Transverse colon (tissue), 4 donors: ENCODE measurements around the gene CCDC110. TPM values are rescaled to one million over a fixed set of nuclear protein-coding genes. Genes with fewer than 3 reads are reported as not detected.

Experiments
- DNase-seq: peaks from one replicate; pipeline ENCODE4 v3.0.0-alpha.2; 2019
- H3K27ac ChIP-seq, 4 donors: fragments of 200-600 bp; sonication (generic); 2 replicates each; pipeline ENCODE4 v1.5.1; 2016 to 2018; ENCODE audit warnings: inconsistent platforms in 4 of 4
- H3K27me3 ChIP-seq: fragments of 200-600 bp; sonication (generic); 2 replicates; pipeline ENCODE4 v1.5.1; 2017; ENCODE audit warnings: inconsistent platforms
- H3K36me3 ChIP-seq, 4 donors: fragments of 200-600 bp; sonication (generic); 2 replicates each; pipeline ENCODE4 v1.5.1; 2017 to 2019; ENCODE audit warnings: inconsistent platforms in 4 of 4
- H3K4me1 ChIP-seq, 4 donors: fragments of 200-600 bp; sonication (generic); 2 replicates each; pipeline ENCODE4 v1.5.1; 2017 to 2020; ENCODE audit warnings: inconsistent platforms in 4 of 4
- H3K4me3 ChIP-seq, 4 donors: fragments of 200-600 bp; sonication (generic); 1 replicate in 1 of 4; 2 replicates in 3 of 4; pipeline versions ENCODE4 v1.5.1 to v1.6.1; 2017 to 2019; ENCODE audit warnings: inconsistent platforms in 4 of 4
- H3K9me3 ChIP-seq, 2 donors: fragments of 200-600 bp; sonication (generic); 2 replicates each; pipeline ENCODE4 v1.5.1; 2017 to 2019; ENCODE audit warnings: inconsistent platforms in 2 of 2
- CTCF ChIP-seq, 5 experiments: fragments of 200-600 bp in 3 of 5; fragments of 450-650 bp in 2 of 5; sonication (generic) in 3 of 5; IDR thresholded peaks; 1 replicate in 2 of 5; 2 replicates in 3 of 5; pipeline ENCODE4 v1.5.1; 2016 to 2017; ENCODE audit warnings: antibody characterized with exemption in 5 of 5, inconsistent platforms in 3 of 5, mild to moderate bottlenecking in 2 of 5, moderate library complexity in 1 of 5
- EP300 ChIP-seq: sonication (generic); formaldehyde crosslinking; IDR thresholded peaks from one replicate; pipeline ENCODE4 v1.6.1; 2017; ENCODE audit warnings: antibody characterized with exemption, low read depth
- POLR2A ChIP-seq: fragments of 450-650 bp; IDR thresholded peaks from one replicate; pipeline ENCODE4 v1.6.1; 2016; ENCODE audit warnings: antibody characterized with exemption, mild to moderate bottlenecking, moderate library complexity
- POLR2AphosphoS5 ChIP-seq, 3 donors: sonication (generic); formaldehyde crosslinking; IDR thresholded peaks; one replicate each; pipeline ENCODE4 v1.6.1; 2016; ENCODE audit warnings: antibody characterized with exemption in 3 of 3
- WGBS, 2 donors: methylation state at CpG; one replicate each; pipeline ENCODE4 v1.1.5; 2018; ENCODE audit warnings: low coverage in 1 of 2; 5-methylcytosine and 5-hydroxymethylcytosine counted together
- in situ Hi-C, 4 donors: fragments of 200-750 bp; cut with MboI; loops; one replicate each; pipeline versions ENCODE4 v1.15.0 to v1.15.1; 2017; ENCODE audit warnings: low sequenced_read_pairs in 3 of 4, low pct_ligation_motif_present in 1 of 4, low pct_unique_long_range_greater_than_20kb in 1 of 4
- intact Hi-C: fragments of 100-400 bp; cut with DNase I; formaldehyde crosslinking; loops from one replicate; pipeline ENCODE4 v1.15.1; 2023; ENCODE audit warnings: low total_unique reads
- total RNA-seq, 4 donors: library from RNA; depleted of rRNA; stranded (reverse); fragments of >200 nt; gene quantifications; one replicate each; pipeline ENCODE4 v1.1.0, GENCODE V29; 2016

The CCDC110 gene
- total RNA-seq, 4 donors from 2014 or later = 2.5 to 3.0 TPM; not detected in 2

DNA sequence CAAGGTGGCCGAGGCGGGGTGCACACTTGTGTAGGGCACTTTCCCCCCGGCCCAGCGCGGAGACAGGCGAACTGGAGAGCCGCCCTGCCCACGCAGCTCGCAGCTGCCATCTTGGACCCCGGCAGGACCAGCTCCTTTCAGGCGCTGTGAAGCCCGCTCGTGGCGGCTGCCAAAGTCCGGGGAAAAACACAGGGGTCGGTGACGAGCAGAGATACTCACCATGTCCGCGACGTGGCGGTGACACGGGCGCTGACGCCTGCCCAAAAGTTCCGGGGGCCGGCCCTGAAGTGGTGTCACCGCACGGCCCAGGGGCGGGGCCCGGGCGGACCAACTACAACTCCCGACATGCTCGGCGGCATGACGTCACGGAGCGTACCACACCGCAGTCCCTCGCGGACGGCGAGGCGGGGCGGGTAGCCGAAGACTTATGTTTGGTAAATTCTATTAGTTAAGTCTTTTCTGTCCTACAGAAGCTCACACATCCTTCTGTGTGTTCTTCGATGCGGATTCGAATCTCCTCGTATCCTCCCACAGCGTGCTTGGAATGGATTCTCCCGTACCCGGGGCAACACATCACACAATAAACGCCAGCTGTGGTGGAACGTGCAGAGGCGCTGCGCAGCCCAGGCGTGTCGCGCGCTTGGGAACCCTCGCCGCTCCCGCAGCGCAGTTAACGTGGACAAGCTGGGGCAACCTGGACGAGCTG, 45.7 kb downstream of the CCDC110 start, which contains the start of gene UFSP2:
TSS of gene UFSP2 (minus strand) at position 318 of the 706 bp plus-strand sequence. CDS start at position 222, 96 bp downstream.
- WGBS, 2 donors = 0% methylated on average over 1 to 65 of the region's 66 CpGs
- in situ Hi-C loops (no loop called here), intact Hi-C loops (no loop called here)

DNA sequence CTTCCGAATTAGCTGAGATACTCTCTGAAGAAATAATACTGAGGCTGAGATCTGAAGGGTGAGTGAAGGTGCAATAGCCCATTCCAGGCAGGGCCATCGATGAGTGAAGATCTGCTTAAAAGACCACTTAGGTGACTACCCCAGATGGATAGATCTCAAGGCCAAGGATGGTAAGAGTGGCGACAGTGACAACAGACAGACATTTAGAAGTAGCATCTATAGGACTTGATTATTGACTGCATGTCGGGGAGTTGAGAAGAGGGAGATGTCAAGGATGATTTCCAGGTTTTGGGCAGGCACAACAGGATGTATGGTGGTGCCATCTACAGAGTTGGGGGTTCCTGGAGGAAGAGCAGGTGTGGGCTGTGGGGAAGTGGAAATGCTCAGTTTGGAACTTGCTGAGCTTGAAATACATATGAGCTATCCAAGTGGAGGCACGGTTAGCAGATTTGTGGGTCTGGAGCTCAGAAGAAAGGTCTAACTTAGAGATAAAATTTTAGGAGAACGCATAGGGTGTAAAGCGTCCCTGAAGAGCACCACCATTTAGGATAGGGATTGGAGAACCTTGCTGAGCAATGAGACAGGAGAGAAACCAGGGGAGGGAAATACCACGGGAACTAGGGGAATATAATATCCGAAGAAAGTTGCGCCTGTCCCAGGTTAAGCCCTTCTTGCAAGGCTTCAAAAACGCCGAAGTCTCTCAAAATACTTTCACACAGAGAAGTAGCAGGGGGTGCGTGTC, 46.5 kb downstream of the CCDC110 start:
- DNase-seq = no peak
- TF ChIP-seq CTCF (IDR thresholded peaks at IDR 0.05) (no peak), POLR2AphosphoS5 (IDR thresholded peaks at IDR 0.05) (no peak), EP300 (no peak), POLR2A (no peak)
- Histone ChIP-seq H3K4me3 (peak overlapping the region; percentile 61 to 86 (median 76)), H3K9me3 (no peaks in the 10 kb centered on the region), H3K27ac (peak overlapping the region; percentile 88 to 94 (median 92)), H3K36me3 (no peaks in the 10 kb centered on the region), H3K4me1 (peaks cover 3 to 19% (median 16%) of the 10 kb centered on the region in 4 donors), H3K27me3 (no peaks in the 10 kb centered on the region)
- intact Hi-C loops = no loop called here
- in situ Hi-C loops = no loop called here
- 14 to 15% methylated on average over 10 to 13 of the region's 13 CpGs for WGBS, 2 donors

More for the DNA sequence above, 45.7 kb downstream of the CCDC110 start, which contains the start of gene UFSP2:
- TF ChIP-seq POLR2A (peak; percentile 75), CTCF (IDR thresholded peaks at IDR 0.05) (peak in 1 of 5 experiments; percentile 13), POLR2AphosphoS5 (IDR thresholded peaks at IDR 0.05) (peak; percentile 42 to 88 (median 85)), EP300 (no peak)
- Histone ChIP-seq H3K27ac (peak within 1 kb of the TSS; percentile 88 to 94 (median 92)), H3K4me1 (peaks cover 3 to 19% (median 16%) of the 10 kb centered on the region in 4 donors), H3K36me3 (no peaks in the 10 kb centered on the region), H3K4me3 (peak within 1 kb of the TSS; percentile 61 to 86 (median 76)), H3K27me3 (no peaks in the 10 kb centered on the region), H3K9me3 (no peaks in the 10 kb centered on the region)
- DNase-seq = peak; percentile 90

DNA sequence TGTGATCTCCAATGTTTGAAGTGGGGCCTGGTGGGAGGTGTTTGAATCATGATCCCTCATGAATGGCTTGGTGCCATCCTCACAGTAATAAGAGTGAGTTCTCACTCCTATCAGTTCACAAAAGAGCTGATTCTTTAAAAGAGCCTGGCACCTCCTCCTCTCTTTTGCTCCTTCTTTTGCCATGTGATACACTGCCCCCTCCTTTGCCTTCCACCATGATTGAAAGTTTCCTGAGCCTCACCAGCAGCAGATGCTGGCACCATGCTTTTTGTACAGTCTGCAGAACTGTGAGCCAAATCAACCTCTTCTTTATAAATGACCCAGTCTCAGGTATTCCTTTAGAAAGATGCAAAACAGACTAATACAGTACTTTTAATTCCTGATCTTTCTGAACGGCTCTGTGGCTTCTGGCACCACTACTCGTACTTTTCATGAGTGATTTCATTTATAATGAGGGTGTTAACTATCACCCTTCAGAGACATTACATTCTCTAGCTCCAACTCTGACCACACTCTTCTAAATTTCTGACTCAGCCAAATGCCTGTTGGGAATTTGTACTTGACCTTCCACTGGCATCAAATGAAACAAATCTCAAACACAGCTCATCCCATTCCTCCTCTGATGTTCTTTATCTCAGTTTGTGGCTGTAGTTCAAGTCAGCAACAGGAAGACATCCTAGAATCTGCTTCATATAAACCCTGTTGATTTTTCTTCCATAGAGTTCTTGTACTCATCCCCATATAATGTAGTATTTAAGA, 50.0 kb downstream of the CCDC110 start:
- WGBS, 2 donors = 70 to 83% methylated on average over 2 of the region's 2 CpGs
- peaks cover 0 to 17% (median 3%) of the 10 kb centered on the region in 4 donors for H3K36me3 ChIP-seq
- H3K9me3 ChIP-seq = no peaks in the 10 kb centered on the region
- H3K4me1 ChIP-seq = peaks cover 3 to 19% (median 16%) of the 10 kb centered on the region in 4 donors
- no peak overlapping the region for H3K27ac ChIP-seq
- in situ Hi-C loops = no loop called here
- no peak for DNase-seq
- TF ChIP-seq CTCF (IDR thresholded peaks at IDR 0.05) (no peak), EP300 (no peak)
- intact Hi-C loops = no loop called here
- H3K27me3 ChIP-seq = no peaks in the 10 kb centered on the region
- no peak overlapping the region for H3K4me3 ChIP-seq

DNA sequence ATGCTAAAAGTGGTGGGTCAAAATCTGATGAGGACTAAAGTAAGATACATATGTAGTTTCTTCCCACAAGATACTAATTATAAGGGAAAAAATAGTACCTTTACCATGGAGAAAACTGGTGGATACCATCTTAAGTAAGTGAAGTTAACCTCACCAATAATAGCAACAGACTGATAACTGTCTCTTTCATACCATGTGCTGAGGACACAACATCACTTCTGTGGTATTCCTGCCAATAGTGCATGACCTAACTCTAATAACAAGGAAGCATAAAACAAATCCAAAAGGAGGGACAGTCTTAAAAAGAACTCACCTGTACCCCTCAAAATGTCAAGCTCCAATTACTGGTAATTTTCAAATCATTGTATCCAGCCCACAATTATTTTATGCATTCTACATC, 54.6 kb downstream of the CCDC110 start:
- no peak for DNase-seq
- in situ Hi-C loops (no loop called here), intact Hi-C loops (no loop called here)
- no peaks in the 10 kb centered on the region for H3K4me1 ChIP-seq
- no peaks in the 10 kb centered on the region for H3K27me3 ChIP-seq
- H3K9me3 ChIP-seq = no peaks in the 10 kb centered on the region
- no peak overlapping the region for H3K4me3 ChIP-seq
- H3K36me3 ChIP-seq = peaks cover 0 to 44% (median 9%) of the 10 kb centered on the region in 4 donors
- no peak overlapping the region for H3K27ac ChIP-seq
- TF ChIP-seq EP300 = no peak
- no peak for TF ChIP-seq CTCF (IDR thresholded peaks at IDR 0.05)
- TF ChIP-seq POLR2AphosphoS5 (IDR thresholded peaks at IDR 0.05) = no peak
- TF ChIP-seq POLR2A = no peak
